Loucy (cell line): ENCODE results near the gene SLC35E1.

ENCODE experiments used
- H2AFZ ChIP-seq: fragments of 200-600 bp; sonication (generic); 2 replicates; pipeline ENCODE4 v1.6.0; 2016; ENCODE audit warnings: antibody characterized with exemption, mild to moderate bottlenecking, low read length, moderate library complexity
- H3F3A ChIP-seq: fragments of 200-600 bp; 2 replicates; pipeline ENCODE4 v1.6.0; 2016; ENCODE audit warnings: antibody characterized with exemption, low read depth, mild to moderate bottlenecking
- H3K27me3 ChIP-seq: fragments of 200-600 bp; sonication (generic); 2 replicates; pipeline ENCODE4 v1.6.1; 2014; ENCODE audit warnings: low read length, mild to moderate bottlenecking; ENCODE audit not compliant: insufficient read depth, poor library complexity, severe bottlenecking
- H3K36me3 ChIP-seq: fragments of 200-600 bp; sonication (generic); 2 replicates; pipeline ENCODE4 v1.6.1; 2016; ENCODE audit warnings: low read length; ENCODE audit not compliant: insufficient read depth
- H3K4me1 ChIP-seq: fragments of 200-600 bp; sonication (generic); 2 replicates; pipeline ENCODE4 v1.5.1; 2014; ENCODE audit warnings: low read length, mild to moderate bottlenecking; ENCODE audit not compliant: insufficient read depth, poor library complexity, severe bottlenecking
- H3K4me2 ChIP-seq: fragments of 200-600 bp; sonication (generic); 2 replicates; pipeline ENCODE4 v1.6.0; 2014; ENCODE audit warnings: antibody characterized with exemption, low read length, low read depth, mild to moderate bottlenecking; ENCODE audit not compliant: poor library complexity, severe bottlenecking
- H3K4me3 ChIP-seq: fragments of 200-600 bp; sonication (generic); 2 replicates; pipeline ENCODE4 v1.5.1; 2014; ENCODE audit warnings: low read length, mild to moderate bottlenecking, mixed read lengths; ENCODE audit not compliant: poor library complexity, severe bottlenecking
- H3K79me2 ChIP-seq: fragments of 200-600 bp; sonication (generic); 2 replicates; pipeline ENCODE4 v1.6.1; 2014; ENCODE audit warnings: low read length; ENCODE audit not compliant: insufficient read depth
- H3K9ac ChIP-seq: fragments of 200-600 bp; sonication (generic); 2 replicates; pipeline ENCODE4 v1.6.0; 2014; ENCODE audit warnings: mild to moderate bottlenecking, low read depth, low read length, moderate library complexity; ENCODE audit not compliant: poor library complexity, severe bottlenecking
- H3K9me2 ChIP-seq: fragments of 200-600 bp; sonication (generic); replicated peaks from 2 replicates; pipeline ENCODE4 v1.6.1; 2016; ENCODE audit warnings: low read depth, low read length, mixed read lengths
- H3K9me3 ChIP-seq: fragments of 200-600 bp; sonication (generic); 2 replicates; pipeline ENCODE4 v1.6.1; 2014; ENCODE audit warnings: mild to moderate bottlenecking, antibody characterized with exemption, low read length, low read depth; ENCODE audit not compliant: insufficient read depth
- H4K20me1 ChIP-seq: fragments of 200-600 bp; sonication (generic); 2 replicates; pipeline ENCODE4 v1.6.0; 2014; ENCODE audit warnings: antibody characterized with exemption, low read length, mild to moderate bottlenecking; ENCODE audit not compliant: insufficient read depth, poor library complexity, severe bottlenecking
- EZH2phosphoT487 ChIP-seq: fragments of 200-600 bp; IDR thresholded peaks from 2 replicates; pipeline ENCODE4 v1.6.1; 2018; ENCODE audit warnings: antibody characterized with exemption, mild to moderate bottlenecking, moderate library complexity, borderline replicate concordance
- TF ChIP-seq, protein P1 (sequence below): fragments of 200-600 bp; sonication (generic); conservative IDR thresholded peaks from 2 replicates; pipeline ENCODE4 v1.5.1; 2014; ENCODE audit warnings: mild to moderate bottlenecking, antibody characterized with exemption, low read length

The SLC35E1 gene

GRCh38 chr19:16581145-16581970 lies 9.1 kb upstream of the SLC35E1 start:
- Histone ChIP-seq H3K9ac (no peak overlapping the region), H3K27me3 (no peaks in the 10 kb centered on the region), H3K79me2 (peaks cover 98% of the 10 kb centered on the region), H3K9me3 (no peaks in the 10 kb centered on the region), H3K4me3 (no peak overlapping the region), H3F3A (no peaks in the 10 kb centered on the region), H3K4me1 (peaks cover 40% of the 10 kb centered on the region), H3K36me3 (peaks cover 23% of the 10 kb centered on the region; the same call in 1 of the 2 replicates), H3K4me2 (no peak overlapping the region), H3K9me2 (no peaks in the 10 kb centered on the region), H2AFZ (no peak overlapping the region), H4K20me1 (peaks cover 38% of the 10 kb centered on the region)
- no peak for TF ChIP-seq EZH2phosphoT487
- TF ChIP-seq, protein P1, sequence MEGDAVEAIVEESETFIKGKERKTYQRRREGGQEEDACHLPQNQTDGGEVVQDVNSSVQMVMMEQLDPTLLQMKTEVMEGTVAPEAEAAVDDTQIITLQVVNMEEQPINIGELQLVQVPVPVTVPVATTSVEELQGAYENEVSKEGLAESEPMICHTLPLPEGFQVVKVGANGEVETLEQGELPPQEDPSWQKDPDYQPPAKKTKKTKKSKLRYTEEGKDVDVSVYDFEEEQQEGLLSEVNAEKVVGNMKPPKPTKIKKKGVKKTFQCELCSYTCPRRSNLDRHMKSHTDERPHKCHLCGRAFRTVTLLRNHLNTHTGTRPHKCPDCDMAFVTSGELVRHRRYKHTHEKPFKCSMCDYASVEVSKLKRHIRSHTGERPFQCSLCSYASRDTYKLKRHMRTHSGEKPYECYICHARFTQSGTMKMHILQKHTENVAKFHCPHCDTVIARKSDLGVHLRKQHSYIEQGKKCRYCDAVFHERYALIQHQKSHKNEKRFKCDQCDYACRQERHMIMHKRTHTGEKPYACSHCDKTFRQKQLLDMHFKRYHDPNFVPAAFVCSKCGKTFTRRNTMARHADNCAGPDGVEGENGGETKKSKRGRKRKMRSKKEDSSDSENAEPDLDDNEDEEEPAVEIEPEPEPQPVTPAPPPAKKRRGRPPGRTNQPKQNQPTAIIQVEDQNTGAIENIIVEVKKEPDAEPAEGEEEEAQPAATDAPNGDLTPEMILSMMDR = no peak

DNA sequence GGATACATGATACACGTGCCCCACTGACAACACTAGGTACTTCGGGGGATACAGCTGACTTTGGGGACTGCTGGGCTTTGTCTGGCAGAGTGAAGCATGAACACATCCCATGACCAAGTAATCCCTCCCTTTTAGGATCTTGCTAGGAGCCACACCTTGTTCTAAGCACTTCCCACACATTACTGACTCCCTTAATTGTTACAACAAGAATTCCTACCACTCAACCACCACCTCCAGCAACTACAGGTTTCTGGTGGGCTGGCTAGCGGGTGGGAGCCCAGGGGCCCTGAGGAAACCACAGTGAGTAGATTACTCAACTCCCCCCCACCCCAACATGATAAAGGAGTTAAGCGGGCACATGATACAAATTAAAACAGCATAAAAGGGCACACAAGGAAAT lies 7.2 kb upstream of the SLC35E1 start:
- H3K36me3 ChIP-seq = peaks cover 41% of the 10 kb centered on the region; the same call in 1 of the 2 replicates
- H3K9me3 ChIP-seq = no peaks in the 10 kb centered on the region
- H3K27me3 ChIP-seq = no peaks in the 10 kb centered on the region
- no peak overlapping the region for H3K4me2 ChIP-seq
- peaks cover 28% of the 10 kb centered on the region for H3K4me1 ChIP-seq
- no peaks in the 10 kb centered on the region for H3F3A ChIP-seq
- H4K20me1 ChIP-seq = peaks cover 36% of the 10 kb centered on the region
- H3K9me2 ChIP-seq = no peaks in the 10 kb centered on the region
- TF ChIP-seq EZH2phosphoT487 = no peak
- TF ChIP-seq, protein P1 = no peak
- peaks cover 98% of the 10 kb centered on the region for H3K79me2 ChIP-seq
- no peak overlapping the region for H3K4me3 ChIP-seq
- no peak overlapping the region for H3K9ac ChIP-seq
- no peak overlapping the region for H2AFZ ChIP-seq

- Histone ChIP-seq H3K4me3 (no peak overlapping the region), H3K27me3 (no peaks in the 10 kb centered on the region), H3K9ac (no peak overlapping the region), H3K4me2 (no peak overlapping the region), H4K20me1 (peaks cover 49% of the 10 kb centered on the region), H3K9me3 (no peaks in the 10 kb centered on the region), H3F3A (no peaks in the 10 kb centered on the region), H2AFZ (no peak overlapping the region), H3K9me2 (no peaks in the 10 kb centered on the region), H3K36me3 (peaks cover 43% of the 10 kb centered on the region; the same call in 1 of the 2 replicates), H3K79me2 (peaks cover 99% of the 10 kb centered on the region), H3K4me1 (peaks cover 26% of the 10 kb centered on the region)
- no peak for TF ChIP-seq EZH2phosphoT487
- TF ChIP-seq, protein P1 = no peak
Measured at GRCh38 chr19:16577531-16577985, 5.3 kb upstream of the SLC35E1 start.
